Fibroblast of skin of right biceps (primary cell): ENCODE results near the gene MS4A18.

ENCODE experiments used
- DNase-seq: peaks from one replicate; pipeline ENCODE4 v3.0.0-alpha.2; 2013

MS4A18 gene

GRCh38 chr11:60768202-60768601 is 43.7 kb downstream of the MS4A18 start:
- no peak for DNase-seq

GRCh38 chr11:60769273-60769672 is 44.8 kb downstream of the MS4A18 start:
- DNase-seq = no peak

GRCh38 chr11:60769811-60770210 is 45.3 kb downstream of the MS4A18 start:
- DNase-seq = no peak

GRCh38 chr11:60771146-60771545 is 46.6 kb downstream of the MS4A18 start:
- no peak for DNase-seq

GRCh38 chr11:60771879-60772525 is 47.5 kb downstream of the MS4A18 start:
- no peak for DNase-seq

- DNase-seq = no peak
Observed at GRCh38 chr11:60772666-60773065, 48.1 kb downstream of the MS4A18 start.

GRCh38 chr11:60774726-60775125 is 50.2 kb downstream of the MS4A18 start:
- no peak for DNase-seq

GRCh38 chr11:60775420-60775961 is 51.0 kb downstream of the MS4A18 start:
- peak; percentile 87 for DNase-seq

GRCh38 chr11:60776167-60776566 is 51.6 kb downstream of the MS4A18 start:
- DNase-seq = no peak

- DNase-seq = no peak
Observed at GRCh38 chr11:60777106-60777505, 52.6 kb downstream of the MS4A18 start.

- DNase-seq = peak; percentile 89
Observed at GRCh38 chr11:60777572-60777971, 53.1 kb downstream of the MS4A18 start.

GRCh38 chr11:60780065-60780464 is 55.5 kb downstream of the MS4A18 start:
- DNase-seq = no peak

GRCh38 chr11:60780774-60781173 is 56.3 kb downstream of the MS4A18 start:
- no peak for DNase-seq

- no peak for DNase-seq
Observed at GRCh38 chr11:60781286-60781980, 56.9 kb downstream of the MS4A18 start.

- DNase-seq = no peak
Observed at GRCh38 chr11:60781981-60782316, 57.4 kb downstream of the MS4A18 start.

GRCh38 chr11:60782393-60783140 is 58.0 kb downstream of the MS4A18 start:
- DNase-seq = no peak

- no peak for DNase-seq
Observed at GRCh38 chr11:60783141-60783484, 58.6 kb downstream of the MS4A18 start.

GRCh38 chr11:60783911-60784310 is 59.4 kb downstream of the MS4A18 start:
- DNase-seq = no peak

- DNase-seq = no peak
Observed at GRCh38 chr11:60785136-60785535, 60.6 kb downstream of the MS4A18 start, which contains the start of gene MS4A10. Gene MS4A10 (plus strand): TSS chr11:60785333. CDS start chr11:60790336, 5,003 bp downstream.

- DNase-seq = peak; percentile 43
Observed at GRCh38 chr11:60785806-60786361, 61.4 kb downstream of the MS4A18 start.

GRCh38 chr11:60786811-60787567 is 62.5 kb downstream of the MS4A18 start:
- peak; percentile 79 for DNase-seq

- DNase-seq = no peak
Observed at GRCh38 chr11:60788401-60789125, 64.0 kb downstream of the MS4A18 start.
